Fibroblast of lung (primary cell): ENCODE measurements around the gene ZNF17.

Experiments used
- EZH2 ChIP-seq: IDR thresholded peaks from 2 replicates; pipeline ENCODE4 v1.5.1; 2012; ENCODE audit warnings: low read length, control low read depth, mild to moderate bottlenecking; ENCODE audit errors: missing control alignments
- TF ChIP-seq, protein P1 (sequence below), 2 donors: IDR thresholded peaks in 1 of 2; conservative IDR thresholded peaks in 1 of 2; 1 replicate in 1 of 2; 2 replicates in 1 of 2; pipeline ENCODE4 v1.5.1; 2011 to 2012; ENCODE audit warnings: low read length in 2 of 2, control low read depth in 1 of 2, inconsistent platforms in 1 of 2, low read depth in 1 of 2, mild to moderate bottlenecking in 1 of 2

- TF ChIP-seq, protein P1, sequence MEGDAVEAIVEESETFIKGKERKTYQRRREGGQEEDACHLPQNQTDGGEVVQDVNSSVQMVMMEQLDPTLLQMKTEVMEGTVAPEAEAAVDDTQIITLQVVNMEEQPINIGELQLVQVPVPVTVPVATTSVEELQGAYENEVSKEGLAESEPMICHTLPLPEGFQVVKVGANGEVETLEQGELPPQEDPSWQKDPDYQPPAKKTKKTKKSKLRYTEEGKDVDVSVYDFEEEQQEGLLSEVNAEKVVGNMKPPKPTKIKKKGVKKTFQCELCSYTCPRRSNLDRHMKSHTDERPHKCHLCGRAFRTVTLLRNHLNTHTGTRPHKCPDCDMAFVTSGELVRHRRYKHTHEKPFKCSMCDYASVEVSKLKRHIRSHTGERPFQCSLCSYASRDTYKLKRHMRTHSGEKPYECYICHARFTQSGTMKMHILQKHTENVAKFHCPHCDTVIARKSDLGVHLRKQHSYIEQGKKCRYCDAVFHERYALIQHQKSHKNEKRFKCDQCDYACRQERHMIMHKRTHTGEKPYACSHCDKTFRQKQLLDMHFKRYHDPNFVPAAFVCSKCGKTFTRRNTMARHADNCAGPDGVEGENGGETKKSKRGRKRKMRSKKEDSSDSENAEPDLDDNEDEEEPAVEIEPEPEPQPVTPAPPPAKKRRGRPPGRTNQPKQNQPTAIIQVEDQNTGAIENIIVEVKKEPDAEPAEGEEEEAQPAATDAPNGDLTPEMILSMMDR (conservative IDR thresholded peaks at IDR 0.05 in 1 of 2, IDR thresholded peaks at IDR 0.05 in 1 of 2; ENCODE audit: low read depth in 1 of 2, low read length in 2 of 2) = no peak
- no peak for TF ChIP-seq EZH2
These were observed 32.2 kb downstream of the ZNF17 start for GRCh38 chr19:57443121-57443696.
